ENCODE data around the gene MIGA1. TPM values are rescaled to one million over a fixed set of nuclear protein-coding genes. Genes with fewer than 3 reads are reported as not detected.
"Not testable (repeated sequence)": the region's sequence is repeated elsewhere in the genome, so short reads cannot be mapped to it uniquely, and the experiment has no call there.

MIGA1 gene
- total RNA-seq, 1 donor from 2014 or later: 19.8 TPM

DNA sequence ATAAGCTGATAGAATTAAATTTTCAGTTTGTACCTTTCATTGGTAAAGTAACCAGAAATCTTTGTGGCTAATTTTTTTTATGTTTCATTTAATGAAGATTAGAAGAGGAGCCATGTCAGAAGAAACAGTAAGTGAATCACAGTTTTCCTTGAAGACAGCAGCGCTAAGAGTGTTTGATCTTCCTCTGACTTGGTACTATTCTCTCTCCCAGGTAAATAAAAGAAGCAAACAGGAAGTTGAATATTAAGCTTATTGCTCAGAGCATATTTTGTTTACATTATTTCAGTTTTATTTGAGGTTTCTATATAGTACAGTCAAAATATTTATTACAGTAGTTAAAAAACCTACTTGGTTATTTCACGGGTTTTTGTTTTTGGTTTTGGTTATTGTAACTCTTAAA is 3.7 kb downstream of the MIGA1 start:
- no peak for DNase-seq (ENCODE audit: low spot score in 2 of 2, unreplicated experiment in 2 of 2)
- Mint-ChIP-seq H3K27ac (no peak overlapping the region), H3K27me3 (ENCODE audit: low read depth) (no peaks in the 10 kb centered on the region), H3K36me3 (peaks cover 38% of the 10 kb centered on the region), H3K9me3 (peaks cover 16% of the 10 kb centered on the region), H3K4me3 (no peak overlapping the region), H3K4me1 (peaks cover 18% of the 10 kb centered on the region)
- TF ChIP-seq, protein P1, sequence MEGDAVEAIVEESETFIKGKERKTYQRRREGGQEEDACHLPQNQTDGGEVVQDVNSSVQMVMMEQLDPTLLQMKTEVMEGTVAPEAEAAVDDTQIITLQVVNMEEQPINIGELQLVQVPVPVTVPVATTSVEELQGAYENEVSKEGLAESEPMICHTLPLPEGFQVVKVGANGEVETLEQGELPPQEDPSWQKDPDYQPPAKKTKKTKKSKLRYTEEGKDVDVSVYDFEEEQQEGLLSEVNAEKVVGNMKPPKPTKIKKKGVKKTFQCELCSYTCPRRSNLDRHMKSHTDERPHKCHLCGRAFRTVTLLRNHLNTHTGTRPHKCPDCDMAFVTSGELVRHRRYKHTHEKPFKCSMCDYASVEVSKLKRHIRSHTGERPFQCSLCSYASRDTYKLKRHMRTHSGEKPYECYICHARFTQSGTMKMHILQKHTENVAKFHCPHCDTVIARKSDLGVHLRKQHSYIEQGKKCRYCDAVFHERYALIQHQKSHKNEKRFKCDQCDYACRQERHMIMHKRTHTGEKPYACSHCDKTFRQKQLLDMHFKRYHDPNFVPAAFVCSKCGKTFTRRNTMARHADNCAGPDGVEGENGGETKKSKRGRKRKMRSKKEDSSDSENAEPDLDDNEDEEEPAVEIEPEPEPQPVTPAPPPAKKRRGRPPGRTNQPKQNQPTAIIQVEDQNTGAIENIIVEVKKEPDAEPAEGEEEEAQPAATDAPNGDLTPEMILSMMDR (IDR thresholded peaks at IDR 0.05; ENCODE audit: unreplicated experiment): no peak

DNA sequence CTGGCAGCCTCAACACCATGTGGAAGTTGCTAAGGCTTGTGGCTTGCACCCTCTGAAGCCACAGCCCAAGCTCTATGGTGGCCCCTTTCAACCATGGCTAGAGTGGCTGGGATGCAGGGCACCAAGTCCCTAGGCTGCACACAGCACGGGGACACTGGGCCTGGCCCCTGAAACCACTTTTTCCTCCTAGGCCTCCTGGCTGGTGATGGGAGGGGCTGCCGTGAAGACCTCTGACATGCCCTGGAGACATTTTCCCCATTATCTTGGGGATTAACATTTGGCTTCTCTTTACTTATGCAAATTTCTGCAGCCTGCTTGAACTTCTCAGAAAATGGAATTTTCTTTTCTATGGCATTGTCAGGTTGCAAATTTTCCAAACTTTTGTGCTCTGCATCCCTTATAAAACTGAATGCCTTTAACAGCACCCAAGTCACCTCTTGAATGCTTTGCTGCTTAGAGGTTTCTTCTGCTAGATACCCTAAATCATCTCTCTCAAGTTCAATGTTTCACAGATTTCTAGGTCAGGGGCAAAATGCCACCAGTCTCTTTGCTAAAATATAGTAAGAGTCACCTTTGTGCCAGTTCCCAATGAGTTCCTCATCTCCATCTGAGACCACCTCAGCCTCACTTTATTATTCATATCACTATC is 6.8 kb downstream of the MIGA1 start:
- H3K4me3 Mint-ChIP-seq; H3K27me3 Mint-ChIP-seq (ENCODE audit: low read depth); DNase-seq (ENCODE audit: low spot score in 2 of 2, unreplicated experiment in 2 of 2); H3K27ac Mint-ChIP-seq; H3K4me1 Mint-ChIP-seq: not testable (repeated sequence)
- Mint-ChIP-seq H3K36me3 (peaks cover 52% of the 10 kb centered on the region), H3K9me3 (peaks cover 22% of the 10 kb centered on the region)

DNA sequence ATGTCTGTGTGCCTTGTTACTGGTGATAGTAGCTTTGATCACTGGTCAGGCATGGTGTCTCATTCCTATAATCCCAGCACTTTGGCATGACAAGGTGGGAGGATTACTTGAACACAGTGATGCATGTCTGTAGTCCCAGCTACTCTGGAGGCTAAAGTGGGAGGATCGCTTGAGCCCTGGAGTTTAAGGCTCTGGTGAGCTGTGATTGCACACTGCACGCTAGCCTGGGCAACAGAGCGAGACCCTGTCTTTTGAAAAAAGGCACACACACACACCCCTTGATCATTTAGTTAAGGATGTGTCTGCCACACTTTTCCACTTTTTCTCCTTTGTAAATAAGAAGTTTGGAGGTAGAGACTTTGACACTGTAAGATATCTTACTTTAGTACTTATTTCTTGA is 15.1 kb downstream of the MIGA1 start:
- H3K27me3 Mint-ChIP-seq (ENCODE audit: low read depth): no peaks in the 10 kb centered on the region
- TF ChIP-seq, protein P1 (IDR thresholded peaks at IDR 0.05; ENCODE audit: unreplicated experiment): no peak
- no peak for DNase-seq (ENCODE audit: low spot score in 2 of 2, unreplicated experiment in 2 of 2)
- peaks cover 20% of the 10 kb centered on the region for H3K36me3 Mint-ChIP-seq
- H3K4me3 Mint-ChIP-seq: no peak overlapping the region
- H3K9me3 Mint-ChIP-seq: no peaks in the 10 kb centered on the region
- H3K4me1 Mint-ChIP-seq: no peaks in the 10 kb centered on the region
- no peak overlapping the region for H3K27ac Mint-ChIP-seq

DNA sequence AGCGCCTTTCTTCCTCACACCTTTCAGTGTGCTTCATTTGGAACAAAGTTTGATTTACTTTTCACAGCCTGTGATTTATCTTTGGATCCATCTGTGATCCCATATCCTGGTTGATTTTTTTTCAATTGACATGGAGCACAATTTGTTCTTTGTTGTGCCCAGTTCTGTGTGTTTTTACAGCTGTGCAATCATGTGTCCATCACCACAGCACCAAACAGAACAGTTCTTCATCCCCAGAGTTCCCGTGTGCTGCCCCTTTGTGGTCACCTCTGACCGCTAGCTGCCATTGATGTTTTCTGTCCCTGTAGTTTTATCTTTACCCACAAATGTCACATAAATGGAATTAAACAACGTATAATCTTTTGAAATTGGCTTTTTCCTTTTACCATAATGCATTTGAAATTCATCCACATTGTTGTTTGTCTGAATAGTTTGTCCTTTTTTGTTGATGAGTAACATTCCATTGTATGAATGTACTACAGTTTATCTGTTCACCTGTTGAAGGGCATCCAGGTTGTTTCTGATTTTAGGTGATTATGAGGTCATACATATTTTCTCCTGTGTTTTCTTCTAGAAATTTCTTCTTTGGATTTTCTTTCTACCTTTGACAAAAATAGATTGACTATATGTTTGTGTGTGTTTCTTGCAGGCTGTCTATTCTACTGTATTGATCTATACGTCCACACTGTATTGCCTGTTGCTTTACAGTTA is 17.4 kb downstream of the MIGA1 start:
- H3K27me3 Mint-ChIP-seq (ENCODE audit: low read depth): no peaks in the 10 kb centered on the region
- H3K9me3 Mint-ChIP-seq: no peaks in the 10 kb centered on the region
- no peak overlapping the region for H3K27ac Mint-ChIP-seq
- TF ChIP-seq, protein P1 (IDR thresholded peaks at IDR 0.05; ENCODE audit: unreplicated experiment): no peak
- H3K36me3 Mint-ChIP-seq: peaks cover 15% of the 10 kb centered on the region
- DNase-seq (ENCODE audit: low spot score in 2 of 2, unreplicated experiment in 2 of 2): no peak
- no peaks in the 10 kb centered on the region for H3K4me1 Mint-ChIP-seq
- H3K4me3 Mint-ChIP-seq: no peak overlapping the region

DNA sequence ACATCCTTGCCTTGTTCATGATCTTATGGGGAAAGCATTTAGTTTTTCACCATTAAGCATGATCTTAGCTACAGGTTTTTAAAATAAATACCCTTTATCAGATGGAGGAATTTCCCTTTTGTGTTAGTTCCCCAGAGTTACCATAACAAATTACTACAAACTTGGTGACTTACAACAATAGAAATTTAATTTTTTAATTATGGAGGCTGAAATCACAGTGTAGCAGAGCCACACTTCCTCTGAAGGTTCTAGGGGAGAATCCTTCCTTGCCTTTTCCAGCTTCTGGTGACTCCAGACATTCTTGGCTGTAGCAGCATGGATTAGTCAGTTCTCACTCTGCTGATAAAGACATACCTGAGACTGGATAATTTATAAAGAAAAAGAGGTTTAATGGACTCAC is 18.5 kb downstream of the MIGA1 start:
- H3K27me3 Mint-ChIP-seq (ENCODE audit: low read depth): no peaks in the 10 kb centered on the region
- TF ChIP-seq, protein P1 (IDR thresholded peaks at IDR 0.05; ENCODE audit: unreplicated experiment): no peak
- H3K4me3 Mint-ChIP-seq: no peak overlapping the region
- peak overlapping the region; percentile 25 for H3K27ac Mint-ChIP-seq
- H3K36me3 Mint-ChIP-seq: peaks cover 10% of the 10 kb centered on the region
- H3K9me3 Mint-ChIP-seq: no peaks in the 10 kb centered on the region
- DNase-seq (ENCODE audit: low spot score in 2 of 2, unreplicated experiment in 2 of 2): no peak
- H3K4me1 Mint-ChIP-seq: no peaks in the 10 kb centered on the region

DNA sequence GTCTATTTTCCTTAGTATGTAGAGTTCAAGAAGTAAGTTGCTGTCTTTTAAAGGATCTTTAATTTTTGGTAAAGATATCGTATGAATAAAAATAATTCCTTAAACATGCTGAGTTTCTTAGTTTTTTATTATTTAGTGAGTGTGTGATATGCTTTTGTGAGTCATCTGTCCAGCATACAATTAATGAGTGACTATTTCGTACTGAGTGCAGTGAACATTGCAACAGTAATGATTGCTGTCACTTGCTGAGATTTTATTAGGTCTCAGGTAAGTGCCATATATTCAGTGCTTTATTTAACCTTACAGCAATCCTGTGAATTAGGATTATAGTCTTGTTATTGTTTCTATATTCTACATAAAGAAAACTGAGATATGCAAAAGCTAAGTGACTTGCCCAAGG is 22.6 kb downstream of the MIGA1 start:
- Mint-ChIP-seq H3K36me3 (peaks cover 14% of the 10 kb centered on the region), H3K27me3 (ENCODE audit: low read depth) (no peaks in the 10 kb centered on the region), H3K9me3 (no peaks in the 10 kb centered on the region), H3K27ac (no peak overlapping the region), H3K4me1 (no peaks in the 10 kb centered on the region), H3K4me3 (no peak overlapping the region)
- DNase-seq (ENCODE audit: low spot score in 2 of 2, unreplicated experiment in 2 of 2): no peak
- TF ChIP-seq, protein P1 (IDR thresholded peaks at IDR 0.05; ENCODE audit: unreplicated experiment): no peak

All from mesothelial cell of epicardium (in vitro differentiated cells).